SKM-1 (cell line): ENCODE measurements around the gene BNC2.

ENCODE experiments used
- DNase-seq: peaks from one replicate; lab custom pipeline; 2025; ENCODE audit not compliant: unreplicated experiment; lab: John Stamatoyannopoulos, UW

Gene BNC2

GRCh38 chr9:16763946-16764345, 106.5 kb downstream of the BNC2 start:
- no peak for DNase-seq

DNA sequence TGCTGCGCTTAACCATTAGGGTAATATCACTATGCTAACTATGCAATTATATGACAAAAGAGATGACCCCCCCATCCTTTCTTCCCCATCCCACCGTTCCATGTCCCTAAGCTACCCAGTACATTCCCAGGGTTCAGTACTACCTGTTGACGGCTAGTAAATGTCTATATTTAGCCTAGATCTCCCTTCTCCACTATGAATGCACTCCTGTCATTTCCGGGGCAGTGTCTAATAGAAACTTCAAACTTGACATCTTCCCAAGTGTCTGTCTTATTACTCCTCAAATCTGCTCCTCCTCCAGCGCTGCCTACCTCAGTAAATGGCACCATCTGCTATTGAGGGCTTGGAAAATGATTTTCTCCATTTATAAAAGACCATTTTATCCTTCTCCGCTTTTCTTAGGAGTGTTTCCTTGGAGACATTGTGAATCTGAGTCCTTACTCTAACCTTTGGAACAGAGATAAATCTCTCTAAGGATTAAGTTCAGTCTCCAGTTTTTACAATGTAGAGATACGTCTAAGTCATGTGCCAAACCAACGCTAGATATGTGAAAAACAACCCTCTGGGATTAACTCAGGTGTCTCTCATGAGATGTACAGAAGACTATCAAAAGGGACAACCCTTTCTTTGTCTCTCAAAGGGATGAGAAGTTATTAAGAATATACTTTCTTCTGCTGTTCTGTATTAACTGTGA, 114.9 kb downstream of the BNC2 start:
- no peak for DNase-seq

DNA sequence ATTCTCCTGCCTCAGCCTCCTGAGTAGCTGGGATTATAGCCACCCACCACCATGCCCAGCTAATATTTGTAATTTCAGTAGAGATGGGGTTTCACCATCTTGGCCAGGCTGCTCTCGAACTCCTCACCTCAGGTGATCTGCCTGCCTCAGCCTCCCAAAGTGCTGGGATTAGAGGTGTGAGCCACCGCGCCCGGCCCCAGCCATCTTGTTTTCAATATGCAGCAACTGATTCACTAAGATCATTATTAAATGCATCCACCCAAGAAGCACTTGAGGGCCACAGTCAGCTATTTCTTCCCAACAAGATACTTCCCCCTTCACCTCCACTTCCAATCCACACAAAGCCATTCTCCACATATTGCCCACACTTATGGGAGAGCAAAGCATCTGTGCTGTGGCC, 115.8 kb downstream of the BNC2 start:
- DNase-seq, result no peak

DNA sequence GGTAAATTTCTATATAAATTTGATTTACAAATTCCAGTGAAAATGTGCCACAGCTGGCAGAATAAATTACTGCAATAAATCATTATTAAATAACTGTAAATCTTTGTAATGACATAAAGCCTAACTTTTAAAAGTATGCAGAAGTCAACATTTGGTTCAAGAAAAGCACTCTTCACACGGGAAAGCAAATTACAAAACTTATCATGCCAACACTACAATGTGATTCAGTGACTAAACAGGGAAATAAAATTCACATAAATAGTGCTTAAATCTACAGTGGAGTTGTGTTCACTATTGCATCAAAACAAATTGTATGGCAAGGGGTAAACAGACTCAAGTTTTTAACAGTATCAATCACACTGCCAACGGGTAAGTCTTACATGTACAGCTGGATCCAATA, 117.2 kb downstream of the BNC2 start:
- DNase-seq, result no peak

- no peak for DNase-seq
Observed at GRCh38 chr9:16752601-16753000, 117.9 kb downstream of the BNC2 start.

DNA sequence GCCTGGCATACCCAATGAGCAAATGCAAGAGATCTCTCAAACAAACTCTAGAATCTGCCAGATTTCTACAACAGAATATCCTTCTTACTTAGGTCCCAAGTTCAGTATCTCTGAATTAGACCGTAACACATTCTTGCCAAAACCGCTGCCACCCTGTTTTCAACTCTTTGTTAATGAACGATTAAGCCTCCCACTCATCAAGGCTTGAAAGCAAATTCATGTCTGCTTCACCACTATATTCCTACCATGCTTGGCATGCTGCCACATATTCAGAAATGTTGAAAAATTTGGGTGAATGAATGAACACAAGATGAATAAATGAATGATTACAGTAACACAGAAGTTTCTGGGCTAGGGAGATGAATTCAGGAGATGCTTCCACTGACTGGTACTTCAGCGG, 119.9 kb downstream of the BNC2 start:
- no peak for DNase-seq

DNA sequence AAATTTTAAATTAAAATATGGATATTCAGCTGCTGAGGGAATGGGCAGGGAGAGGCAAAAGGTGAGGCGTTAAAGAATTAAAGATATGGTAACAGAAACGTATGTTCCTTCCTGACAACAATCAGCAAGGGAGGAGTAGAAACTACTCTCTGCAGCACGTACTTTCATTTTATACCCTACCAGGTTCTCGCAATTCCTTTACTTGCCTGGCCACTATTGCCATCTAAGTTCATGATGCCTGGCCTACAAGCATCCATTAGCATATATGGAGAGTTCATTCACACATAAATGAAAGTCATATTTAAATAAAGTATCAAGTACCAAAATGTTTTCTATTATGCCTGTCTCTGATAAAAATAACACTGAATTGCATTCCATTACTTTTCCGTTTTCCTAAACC, 125.1 kb downstream of the BNC2 start:
- no peak for DNase-seq

DNA sequence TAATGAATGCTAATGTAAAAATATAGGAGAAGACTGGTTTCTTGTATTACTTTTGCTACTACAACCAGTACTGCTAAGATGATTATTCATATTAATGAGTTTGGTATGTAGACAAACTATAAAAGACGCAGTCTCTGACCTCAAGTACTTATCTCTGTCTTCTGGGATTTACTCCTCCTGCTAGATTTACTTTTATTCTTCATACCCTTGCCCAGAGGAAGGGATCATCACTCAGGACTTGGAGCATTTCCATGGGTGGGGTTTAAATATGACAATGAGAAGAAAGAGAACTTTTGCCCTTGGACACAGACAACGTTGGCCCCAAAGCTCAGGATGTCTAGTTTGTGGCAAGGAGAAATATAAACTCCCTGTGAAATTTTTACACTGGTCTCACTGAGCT, 126.1 kb downstream of the BNC2 start:
- DNase-seq, result no peak

GRCh38 chr9:16743375-16743774, 127.1 kb downstream of the BNC2 start:
- DNase-seq, result no peak

- no peak for DNase-seq
Observed at GRCh38 chr9:16735001-16735400, 135.5 kb downstream of the BNC2 start.

DNA sequence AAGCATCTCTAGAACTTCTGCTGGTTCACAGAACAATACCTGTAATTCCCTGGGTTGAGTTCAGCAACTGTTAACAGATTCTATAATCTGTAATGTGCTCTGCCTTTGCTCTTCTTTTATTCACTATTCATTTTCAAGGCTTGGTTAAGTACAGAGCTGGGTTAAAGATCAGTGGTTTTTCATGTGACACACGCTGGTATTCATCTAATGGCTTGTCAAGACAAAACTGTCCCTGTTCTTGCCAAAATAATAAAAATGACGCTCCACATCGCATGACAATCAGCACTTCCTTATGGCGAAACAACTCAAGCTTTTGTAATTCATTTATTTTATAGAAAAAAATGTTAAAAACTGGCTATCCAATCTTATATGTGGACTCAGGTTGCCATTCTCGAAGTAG, 137.9 kb downstream of the BNC2 start:
- no peak for DNase-seq

DNA sequence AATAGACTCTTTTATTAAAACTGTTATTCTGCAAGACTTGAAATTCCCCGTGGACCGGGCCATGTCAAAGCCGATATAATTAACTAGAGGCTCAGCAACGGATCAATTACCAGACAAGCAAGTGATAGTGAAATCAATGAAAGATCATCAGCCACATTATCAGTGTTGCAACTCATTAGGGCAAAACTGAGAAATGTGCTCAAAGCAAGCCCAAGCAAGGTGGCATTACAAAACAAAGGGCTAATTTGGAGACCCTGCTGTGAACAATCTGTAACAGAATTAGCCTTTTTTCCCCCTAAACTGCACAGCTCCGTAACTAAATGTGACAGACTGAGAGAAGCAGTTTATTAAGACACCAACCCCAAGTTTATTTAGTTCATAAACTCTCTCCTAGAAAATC, 140.3 kb downstream of the BNC2 start:
- DNase-seq, result no peak

GRCh38 chr9:16729651-16730050, 140.8 kb downstream of the BNC2 start:
- DNase-seq, result no peak

DNA sequence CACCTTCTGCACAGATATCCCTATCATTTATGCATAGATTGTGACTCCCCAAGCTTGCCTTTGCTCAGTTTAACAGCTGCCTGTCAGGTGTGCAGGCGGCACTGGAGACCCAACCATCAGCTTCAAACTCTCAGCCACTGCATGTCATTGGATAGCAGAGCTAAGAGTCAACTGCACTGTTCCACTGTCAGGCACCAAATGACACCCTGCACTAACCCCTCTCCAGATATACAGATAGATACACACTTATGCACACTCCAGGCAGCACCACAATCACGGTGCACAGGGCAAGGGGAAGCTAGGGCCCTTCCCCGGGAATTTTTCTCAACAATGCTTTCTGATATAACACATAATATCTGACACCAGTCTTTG, 142.3 kb downstream of the BNC2 start:
- no peak for DNase-seq

- DNase-seq, result no peak
Observed at GRCh38 chr9:16727452-16728136, 142.9 kb downstream of the BNC2 start.

- peak; percentile 53 for DNase-seq
Observed at GRCh38 chr9:16726718-16727451, 143.6 kb downstream of the BNC2 start.

GRCh38 chr9:16726029-16726428, 144.4 kb downstream of the BNC2 start:
- DNase-seq, result no peak

GRCh38 chr9:16725066-16725465, 145.4 kb downstream of the BNC2 start:
- no peak for DNase-seq

- no peak for DNase-seq
Observed at GRCh38 chr9:16721972-16722371, 148.5 kb downstream of the BNC2 start.

DNA sequence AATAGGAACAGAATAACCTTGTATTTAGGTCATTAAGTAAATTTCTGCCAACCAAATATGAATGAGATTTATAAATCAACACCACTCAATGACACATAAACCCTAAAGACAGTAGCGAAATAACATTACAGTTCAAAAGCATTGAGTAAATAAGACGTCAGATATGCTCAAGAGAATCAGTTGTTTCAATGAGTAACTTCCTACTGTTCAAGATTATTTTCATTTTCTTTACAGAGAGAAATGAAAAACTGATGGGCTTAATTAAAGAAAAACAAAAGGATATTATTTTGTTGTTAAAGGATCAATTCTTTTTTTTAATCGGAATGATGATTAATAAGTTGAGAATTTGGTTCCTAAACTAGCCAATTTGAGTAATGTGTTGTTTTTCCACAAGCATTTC, 150.1 kb downstream of the BNC2 start:
- DNase-seq, result no peak

- DNase-seq, result no peak
Observed at GRCh38 chr9:16719921-16720320, 150.5 kb downstream of the BNC2 start.

GRCh38 chr9:16718952-16719351, 151.5 kb downstream of the BNC2 start:
- no peak for DNase-seq
